ENCODE data around the gene ERBIN.
A peak's percentile ranks its signal among the peaks of the same experiment; 100 is the strongest.

ERBIN gene

DNA sequence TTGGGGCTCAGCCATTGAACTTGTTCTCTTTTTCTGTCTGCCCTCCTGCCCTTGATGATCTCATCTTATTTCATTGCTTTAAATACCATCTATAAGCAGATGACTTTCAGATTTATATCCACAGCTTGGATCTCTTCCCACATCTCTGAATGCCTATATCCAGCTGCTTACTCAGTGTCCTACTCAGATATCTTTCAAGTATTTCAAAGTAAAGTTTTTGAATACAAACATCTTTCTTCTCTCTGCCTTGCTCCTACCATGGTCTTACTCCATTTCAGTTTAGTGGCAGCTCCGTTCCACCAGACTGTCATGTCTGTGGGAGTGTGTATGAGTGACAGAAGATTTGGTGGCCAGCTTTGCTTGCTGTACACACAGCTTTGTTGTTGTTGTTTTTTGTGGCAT, 59.7 kb downstream of the ERBIN start:
- Histone ChIP-seq H3K4me1 (peaks cover 0 to 43% (median 7%) of the 10 kb centered on the region in 4 donors), H3K27ac (no peak overlapping the region), H3K27me3 (no peaks in the 10 kb centered on the region), H3K36me3 (peaks cover 0 to 6% (median 0%) of the 10 kb centered on the region in 3 donors), H3K9me3 (no peaks in the 10 kb centered on the region), H3K4me3 (no peak overlapping the region)
- intact Hi-C loops (cut with DNase I; ENCODE audit: low total_unique reads), result no loop called here
- no peak for DNase-seq
- TF ChIP-seq, protein P1, sequence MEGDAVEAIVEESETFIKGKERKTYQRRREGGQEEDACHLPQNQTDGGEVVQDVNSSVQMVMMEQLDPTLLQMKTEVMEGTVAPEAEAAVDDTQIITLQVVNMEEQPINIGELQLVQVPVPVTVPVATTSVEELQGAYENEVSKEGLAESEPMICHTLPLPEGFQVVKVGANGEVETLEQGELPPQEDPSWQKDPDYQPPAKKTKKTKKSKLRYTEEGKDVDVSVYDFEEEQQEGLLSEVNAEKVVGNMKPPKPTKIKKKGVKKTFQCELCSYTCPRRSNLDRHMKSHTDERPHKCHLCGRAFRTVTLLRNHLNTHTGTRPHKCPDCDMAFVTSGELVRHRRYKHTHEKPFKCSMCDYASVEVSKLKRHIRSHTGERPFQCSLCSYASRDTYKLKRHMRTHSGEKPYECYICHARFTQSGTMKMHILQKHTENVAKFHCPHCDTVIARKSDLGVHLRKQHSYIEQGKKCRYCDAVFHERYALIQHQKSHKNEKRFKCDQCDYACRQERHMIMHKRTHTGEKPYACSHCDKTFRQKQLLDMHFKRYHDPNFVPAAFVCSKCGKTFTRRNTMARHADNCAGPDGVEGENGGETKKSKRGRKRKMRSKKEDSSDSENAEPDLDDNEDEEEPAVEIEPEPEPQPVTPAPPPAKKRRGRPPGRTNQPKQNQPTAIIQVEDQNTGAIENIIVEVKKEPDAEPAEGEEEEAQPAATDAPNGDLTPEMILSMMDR (IDR thresholded peaks at IDR 0.05), result no peak

DNA sequence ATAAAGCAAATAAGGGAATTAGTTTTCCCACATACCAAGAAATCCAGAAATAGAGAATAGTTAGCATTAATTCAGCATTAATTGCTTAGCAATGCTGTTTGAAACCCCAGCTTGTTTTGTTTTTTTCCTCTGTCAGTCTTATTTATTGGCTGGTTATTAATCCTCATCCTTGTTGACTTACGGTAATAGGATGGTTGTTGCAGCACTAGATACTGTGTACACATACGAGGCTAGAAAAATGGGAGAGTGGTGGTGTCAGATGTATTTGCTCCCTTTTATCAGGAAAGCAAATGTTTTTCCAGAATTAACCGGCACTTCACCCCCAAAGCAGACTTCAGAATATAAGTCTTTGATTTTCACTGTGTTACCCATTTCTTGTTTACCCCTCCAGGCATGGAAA, 60.4 kb downstream of the ERBIN start:
- DNase-seq, result no peak
- no peaks in the 10 kb centered on the region for H3K27me3 ChIP-seq
- intact Hi-C loops (cut with DNase I; ENCODE audit: low total_unique reads), result no loop called here

DNA sequence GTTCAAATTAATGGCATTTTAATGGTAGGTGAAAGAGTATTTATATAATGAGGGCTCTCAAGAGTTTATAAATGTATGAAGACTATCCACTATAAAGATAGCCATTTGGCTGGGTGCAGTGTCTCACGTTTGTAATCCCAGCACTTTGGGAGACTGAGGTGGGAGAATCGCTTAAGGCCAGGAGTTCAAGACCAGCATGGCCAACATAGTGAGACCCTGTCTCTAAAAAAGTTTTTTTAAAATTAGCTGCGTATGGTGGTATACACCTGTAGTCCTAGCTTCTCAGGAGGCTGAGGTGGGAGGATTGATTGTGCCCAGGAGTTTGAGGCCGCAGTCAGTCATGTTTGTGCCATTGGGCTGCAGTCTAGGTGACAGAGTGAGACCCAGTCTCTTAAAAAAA, 61.6 kb downstream of the ERBIN start:
- TF ChIP-seq, protein P1 (IDR thresholded peaks at IDR 0.05), result no peak
- Histone ChIP-seq H3K9me3 (no peaks in the 10 kb centered on the region), H3K27ac (no peak overlapping the region), H3K36me3 (peaks cover 0 to 6% (median 2%) of the 10 kb centered on the region in 3 donors), H3K4me1 (peaks cover 0 to 39% (median 7%) of the 10 kb centered on the region in 4 donors), H3K4me3 (no peak overlapping the region), H3K27me3 (no peaks in the 10 kb centered on the region)
- DNase-seq, result no peak
- intact Hi-C loops (cut with DNase I; ENCODE audit: low total_unique reads), result no loop called here

More for the DNA sequence above, 60.4 kb downstream of the ERBIN start:
- H3K9me3 ChIP-seq, result no peaks in the 10 kb centered on the region
- peak overlapping the region in 1 of 2 donors; percentile 31 for H3K27ac ChIP-seq
- TF ChIP-seq, protein P1 (IDR thresholded peaks at IDR 0.05), result no peak
- H3K4me1 ChIP-seq, result peaks cover 0 to 43% (median 7%) of the 10 kb centered on the region in 4 donors
- peaks cover 0 to 6% (median 0%) of the 10 kb centered on the region in 3 donors for H3K36me3 ChIP-seq
- no peak overlapping the region for H3K4me3 ChIP-seq

DNA sequence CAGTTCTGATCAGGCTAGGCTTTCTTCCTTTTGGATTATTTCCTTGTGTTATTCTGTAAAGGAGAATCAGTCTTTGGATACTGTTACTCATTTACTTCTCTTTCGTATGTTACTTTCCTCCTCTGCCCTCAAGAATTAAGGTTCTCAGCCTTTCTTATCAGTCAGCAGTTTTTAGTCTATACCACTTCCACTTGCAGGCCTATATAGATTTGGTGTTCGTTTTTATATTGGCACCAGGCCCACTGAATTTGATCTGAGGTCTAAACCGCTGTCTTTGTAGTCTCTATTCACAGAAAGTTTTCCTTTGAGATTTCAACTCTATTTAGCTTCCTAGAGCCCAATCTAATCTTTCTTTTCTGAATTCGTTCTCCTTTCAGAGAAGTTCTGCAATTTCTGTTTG, 62.8 kb downstream of the ERBIN start:
- TF ChIP-seq, protein P1 (IDR thresholded peaks at IDR 0.05), result no peak
- DNase-seq, result no peak
- H3K36me3 ChIP-seq, result peaks cover 0 to 12% (median 8%) of the 10 kb centered on the region in 3 donors
- H3K9me3 ChIP-seq, result no peaks in the 10 kb centered on the region
- H3K27ac ChIP-seq, result no peak overlapping the region
- no peaks in the 10 kb centered on the region for H3K27me3 ChIP-seq
- H3K4me1 ChIP-seq, result peaks cover 0 to 31% (median 7%) of the 10 kb centered on the region in 4 donors
- H3K4me3 ChIP-seq, result no peak overlapping the region
- intact Hi-C loops (cut with DNase I; ENCODE audit: low total_unique reads), result no loop called here

DNA sequence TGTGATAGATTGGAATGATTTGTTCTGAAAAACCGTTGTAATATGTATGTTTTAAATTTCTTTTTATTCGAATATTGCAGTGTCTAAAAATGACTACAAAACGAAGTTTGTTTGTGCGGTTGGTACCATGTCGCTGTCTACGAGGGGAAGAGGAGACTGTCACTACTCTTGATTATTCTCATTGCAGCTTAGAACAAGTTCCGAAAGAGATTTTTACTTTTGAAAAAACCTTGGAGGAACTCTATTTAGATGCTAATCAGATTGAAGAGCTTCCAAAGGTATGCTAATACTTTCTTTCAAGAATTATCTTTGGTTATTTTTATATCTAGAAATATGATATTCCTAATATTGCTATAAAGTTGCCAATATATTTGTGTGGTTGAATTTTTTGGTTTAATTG, 66.3 kb downstream of the ERBIN start:
- TF ChIP-seq, protein P1 (IDR thresholded peaks at IDR 0.05), result no peak
- no peaks in the 10 kb centered on the region for H3K27me3 ChIP-seq
- intact Hi-C loops (cut with DNase I; ENCODE audit: low total_unique reads), result no loop called here

More for the DNA sequence above, 66.3 kb downstream of the ERBIN start:
- no peaks in the 10 kb centered on the region for H3K9me3 ChIP-seq
- no peak overlapping the region for H3K4me3 ChIP-seq
- peaks cover 0 to 15% (median 12%) of the 10 kb centered on the region in 3 donors for H3K36me3 ChIP-seq
- no peak overlapping the region for H3K27ac ChIP-seq
- DNase-seq, result no peak
- H3K4me1 ChIP-seq, result no peaks in the 10 kb centered on the region
